SU-DHL-6 (cell line): ENCODE measurements around the gene ASTN2.

Experiments used
- H2AFZ ChIP-seq: fragments of 200-600 bp; sonication (generic); 2 replicates; pipeline ENCODE4 v1.6.1; 2014; ENCODE audit warnings: low read depth, mild to moderate bottlenecking, moderate library complexity, mixed read lengths, antibody characterized with exemption, low read length; ENCODE audit not compliant: severe bottlenecking
- H3F3A ChIP-seq: fragments of 200-600 bp; shearing (Covaris generic); 2 replicates; pipeline ENCODE4 v1.6.0; 2016; ENCODE audit warnings: antibody characterized with exemption, mild to moderate bottlenecking; ENCODE audit not compliant: insufficient read depth
- H3K27ac ChIP-seq: fragments of 200-600 bp; sonication (generic); 2 replicates; pipeline ENCODE4 v1.5.1; 2016; ENCODE audit warnings: low read depth, mild to moderate bottlenecking, low read length, moderate library complexity, mixed read lengths
- H3K27me3 ChIP-seq: fragments of 200-600 bp; sonication (generic), shearing (Covaris generic); 2 replicates; pipeline ENCODE4 v1.6.0; 2014; ENCODE audit warnings: mild to moderate bottlenecking, low read length
- H3K36me3 ChIP-seq: fragments of 200-600 bp; sonication (generic); 2 replicates; pipeline ENCODE4 v1.6.1; 2014; ENCODE audit warnings: mild to moderate bottlenecking, low read length, mixed read lengths
- H3K4me2 ChIP-seq: fragments of 300-600, 200-600 bp; shearing (Covaris generic), sonication (generic); 2 replicates; pipeline ENCODE4 v1.6.0; 2014; ENCODE audit warnings: low read length, low read depth, mild to moderate bottlenecking; ENCODE audit not compliant: poor library complexity, severe bottlenecking
- H3K4me3 ChIP-seq: fragments of 200-600 bp; sonication (generic); 2 replicates; pipeline ENCODE4 v1.5.1; 2014; ENCODE audit warnings: antibody characterized with exemption, low read length, mild to moderate bottlenecking, mixed read lengths; ENCODE audit not compliant: insufficient read depth, poor library complexity, severe bottlenecking
- H3K79me2 ChIP-seq: fragments of 200-600 bp; sonication (generic); 2 replicates; pipeline ENCODE4 v1.6.1; 2014; ENCODE audit warnings: mild to moderate bottlenecking, low read length, moderate library complexity; ENCODE audit not compliant: insufficient read depth
- H3K9ac ChIP-seq: fragments of 200-600 bp; sonication (generic); 2 replicates; pipeline ENCODE4 v1.7.0; 2014; ENCODE audit warnings: mild to moderate bottlenecking, low read length
- H3K9me2 ChIP-seq: fragments of 200-600 bp; sonication (generic); replicated peaks from 2 replicates; pipeline ENCODE4 v1.6.1; 2014; ENCODE audit warnings: low read length; ENCODE audit not compliant: insufficient read depth
- H3K9me3 ChIP-seq: fragments of 200-600 bp; sonication (generic); 2 replicates; pipeline ENCODE4 v1.6.1; 2014; ENCODE audit warnings: low read length, mixed read lengths; ENCODE audit not compliant: insufficient read depth
- H4K20me1 ChIP-seq: fragments of 200-600 bp; sonication (generic); 2 replicates; pipeline ENCODE4 v1.6.1; 2014; ENCODE audit warnings: low read depth, mild to moderate bottlenecking, antibody characterized with exemption, low read length, moderate library complexity, mixed read lengths
- EZH2phosphoT487 ChIP-seq: fragments of 200-600 bp; sonication (generic), shearing (Covaris generic); conservative IDR thresholded peaks from 2 replicates; pipeline ENCODE4 v1.6.1; 2018; ENCODE audit warnings: mild to moderate bottlenecking, antibody characterized with exemption, low read length, moderate library complexity, mixed read lengths
- TF ChIP-seq, protein P1 (sequence below): fragments of 200-600 bp; sonication (generic); IDR thresholded peaks from one replicate; pipeline ENCODE4 v1.5.1; 2017; ENCODE audit warnings: antibody characterized with exemption, mild to moderate bottlenecking, low read length, moderate library complexity; ENCODE audit not compliant: insufficient read depth, poor library complexity, severe bottlenecking

ASTN2 gene

DNA sequence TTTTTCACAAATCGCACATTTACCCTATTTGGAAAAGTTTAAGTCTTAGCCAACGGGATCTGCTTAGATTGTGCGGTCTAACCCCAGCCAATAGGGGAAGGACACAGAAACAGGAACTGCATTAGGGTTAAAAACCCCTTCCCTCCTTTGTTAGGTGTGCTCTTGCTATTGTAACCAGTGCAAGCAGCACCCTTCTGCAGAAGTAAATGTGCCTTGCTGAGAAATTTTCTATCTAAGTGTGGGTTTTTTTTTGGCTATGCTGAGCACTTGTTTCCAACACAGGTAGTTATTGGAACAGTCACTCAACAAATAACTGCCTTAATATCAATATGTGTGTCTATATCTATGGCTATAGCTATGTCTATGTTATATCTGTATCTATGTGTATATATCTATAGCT, 537.8 kb downstream of the ASTN2 start:
- Histone ChIP-seq H3F3A (no peaks in the 10 kb centered on the region), H3K4me3 (no peak overlapping the region), H2AFZ (no peak overlapping the region), H3K36me3 (no peaks in the 10 kb centered on the region), H3K4me2 (no peak overlapping the region), H3K9me2 (no peaks in the 10 kb centered on the region), H3K9me3 (peaks cover 5% of the 10 kb centered on the region; the same call in 1 of the 2 replicates), H3K27ac (no peak overlapping the region), H3K9ac (no peak overlapping the region), H4K20me1 (no peaks in the 10 kb centered on the region), H3K79me2 (no peaks in the 10 kb centered on the region), H3K27me3 (no peaks in the 10 kb centered on the region)
- TF ChIP-seq, protein P1, sequence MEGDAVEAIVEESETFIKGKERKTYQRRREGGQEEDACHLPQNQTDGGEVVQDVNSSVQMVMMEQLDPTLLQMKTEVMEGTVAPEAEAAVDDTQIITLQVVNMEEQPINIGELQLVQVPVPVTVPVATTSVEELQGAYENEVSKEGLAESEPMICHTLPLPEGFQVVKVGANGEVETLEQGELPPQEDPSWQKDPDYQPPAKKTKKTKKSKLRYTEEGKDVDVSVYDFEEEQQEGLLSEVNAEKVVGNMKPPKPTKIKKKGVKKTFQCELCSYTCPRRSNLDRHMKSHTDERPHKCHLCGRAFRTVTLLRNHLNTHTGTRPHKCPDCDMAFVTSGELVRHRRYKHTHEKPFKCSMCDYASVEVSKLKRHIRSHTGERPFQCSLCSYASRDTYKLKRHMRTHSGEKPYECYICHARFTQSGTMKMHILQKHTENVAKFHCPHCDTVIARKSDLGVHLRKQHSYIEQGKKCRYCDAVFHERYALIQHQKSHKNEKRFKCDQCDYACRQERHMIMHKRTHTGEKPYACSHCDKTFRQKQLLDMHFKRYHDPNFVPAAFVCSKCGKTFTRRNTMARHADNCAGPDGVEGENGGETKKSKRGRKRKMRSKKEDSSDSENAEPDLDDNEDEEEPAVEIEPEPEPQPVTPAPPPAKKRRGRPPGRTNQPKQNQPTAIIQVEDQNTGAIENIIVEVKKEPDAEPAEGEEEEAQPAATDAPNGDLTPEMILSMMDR: no peak
- no peak for TF ChIP-seq EZH2phosphoT487

DNA sequence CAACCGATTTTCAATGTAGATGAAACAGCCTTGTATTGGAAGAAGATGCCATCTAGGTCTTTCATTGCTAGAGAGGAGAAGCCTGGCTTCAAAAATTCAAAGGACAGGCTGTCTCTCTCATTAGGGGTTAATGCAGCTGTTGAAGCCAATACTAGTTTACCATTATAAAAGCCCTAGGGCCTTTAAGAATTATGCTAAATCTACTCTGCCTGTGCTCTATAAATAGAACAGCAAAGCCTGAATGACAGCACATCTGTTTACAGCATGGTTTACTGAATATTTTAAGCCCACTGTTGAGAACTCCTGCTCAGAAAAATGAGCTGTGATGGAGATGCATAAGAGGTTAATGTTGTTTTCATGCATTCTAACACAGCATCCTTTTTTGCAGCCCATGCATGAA, 539.3 kb downstream of the ASTN2 start:
- no peaks in the 10 kb centered on the region for H3K27me3 ChIP-seq
- no peaks in the 10 kb centered on the region for H3K9me2 ChIP-seq
- no peak overlapping the region for H2AFZ ChIP-seq
- no peak overlapping the region for H3K9ac ChIP-seq
- H3F3A ChIP-seq: no peaks in the 10 kb centered on the region
- no peak overlapping the region for H3K27ac ChIP-seq
- peaks cover 5% of the 10 kb centered on the region; the same call in 1 of the 2 replicates for H3K9me3 ChIP-seq
- TF ChIP-seq, protein P1: no peak
- TF ChIP-seq EZH2phosphoT487: no peak
- no peaks in the 10 kb centered on the region for H3K79me2 ChIP-seq
- H3K4me2 ChIP-seq: no peak overlapping the region
- no peak overlapping the region for H3K4me3 ChIP-seq
- no peaks in the 10 kb centered on the region for H4K20me1 ChIP-seq
- H3K36me3 ChIP-seq: no peaks in the 10 kb centered on the region

DNA sequence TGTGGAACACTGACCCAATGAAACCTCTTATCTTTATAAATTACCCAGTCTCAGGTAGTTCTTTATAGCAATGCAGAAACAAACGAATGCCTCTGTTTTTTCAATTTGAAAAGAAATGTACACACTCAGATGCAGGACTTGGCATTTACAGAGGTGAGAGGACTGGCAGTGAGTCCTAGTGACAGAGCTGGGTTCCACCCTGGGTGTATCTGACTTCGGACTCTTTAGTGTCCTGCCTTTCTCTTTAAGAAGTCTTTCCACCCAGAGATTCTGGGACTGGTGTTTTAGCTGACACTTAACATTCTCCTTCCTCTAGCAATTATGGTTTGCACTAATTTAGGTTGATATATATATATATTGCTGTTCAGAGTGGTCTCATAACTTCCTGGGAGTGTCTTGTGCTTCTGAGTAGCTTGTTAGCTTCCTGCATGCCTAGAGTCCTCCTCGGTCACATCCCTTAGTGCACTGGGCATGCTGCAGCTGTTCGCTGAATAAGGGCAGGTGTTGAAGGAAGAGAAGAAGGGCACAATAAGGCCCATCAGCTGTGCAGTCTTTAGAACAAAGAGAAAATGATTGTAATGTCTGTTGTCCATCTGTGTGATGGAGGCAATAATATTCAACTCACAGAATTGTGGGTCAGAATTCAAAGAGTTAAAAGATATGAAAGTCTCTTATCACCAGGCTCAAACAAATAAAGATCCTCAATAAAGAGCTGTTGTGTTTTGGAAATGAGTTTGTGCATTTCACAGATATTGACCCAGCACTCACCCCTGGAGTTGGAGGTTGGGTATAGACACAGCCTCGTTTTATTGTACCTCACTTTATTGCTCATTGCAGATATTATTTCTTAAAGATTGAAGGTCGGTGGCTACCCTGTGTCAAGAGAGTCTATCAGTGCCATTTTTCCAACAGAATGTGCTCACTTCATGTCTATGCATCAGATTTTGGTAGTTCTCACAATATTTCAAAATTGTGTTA, 540.6 kb downstream of the ASTN2 start:
- no peaks in the 10 kb centered on the region for H3K9me2 ChIP-seq
- no peaks in the 10 kb centered on the region for H4K20me1 ChIP-seq
- no peak overlapping the region for H3K4me2 ChIP-seq
- no peaks in the 10 kb centered on the region for H3F3A ChIP-seq
- H3K9ac ChIP-seq: no peak overlapping the region
- H3K9me3 ChIP-seq: peaks cover 5% of the 10 kb centered on the region; the same call in 1 of the 2 replicates
- H3K36me3 ChIP-seq: no peaks in the 10 kb centered on the region
- no peak overlapping the region for H3K4me3 ChIP-seq
- no peak overlapping the region for H2AFZ ChIP-seq
- no peaks in the 10 kb centered on the region for H3K27me3 ChIP-seq
- TF ChIP-seq, protein P1: no peak
- TF ChIP-seq EZH2phosphoT487: no peak
- H3K79me2 ChIP-seq: no peaks in the 10 kb centered on the region
- H3K27ac ChIP-seq: no peak overlapping the region
